ENCODE measurements around the gene LIPH. TPM values are rescaled to one million over a fixed set of nuclear protein-coding genes. Genes with fewer than 3 reads are reported as not detected.
"Not testable (repeated sequence)": the region's sequence is repeated elsewhere in the genome, so short reads cannot be mapped to it uniquely, and the experiment has no call there.

Gene LIPH
- total RNA-seq, 1 donor from 2014 or later = not detected

GRCh38 chr3:185559706-185560090 lies 7.3 kb upstream of the LIPH start:
- Mint-ChIP-seq H3K27ac (ENCODE audit: unreplicated experiment) (no peak overlapping the region), H3K36me3 (ENCODE audit: low read depth) (no peaks in the 10 kb centered on the region), H3K27me3 (ENCODE audit: low read depth) (peaks cover 39% of the 10 kb centered on the region), H3K9me3 (no peaks in the 10 kb centered on the region), H3K4me3 (no peak overlapping the region), H3K4me1 (peaks cover 8% of the 10 kb centered on the region)
- no peak for DNase-seq (ENCODE audit: low read depth, low spot score)
- TF ChIP-seq CTCF (conservative IDR thresholded peaks at IDR 0.05) = no peak

- H3K9me3 Mint-ChIP-seq = no peaks in the 10 kb centered on the region
- no peak overlapping the region for H3K4me3 Mint-ChIP-seq
- H3K27me3 Mint-ChIP-seq (ENCODE audit: low read depth) = peaks cover 38% of the 10 kb centered on the region
- H3K36me3 Mint-ChIP-seq (ENCODE audit: low read depth) = no peaks in the 10 kb centered on the region
- no peak overlapping the region for H3K27ac Mint-ChIP-seq (ENCODE audit: unreplicated experiment)
- DNase-seq (ENCODE audit: low read depth, low spot score) = no peak
- no peak for TF ChIP-seq CTCF (conservative IDR thresholded peaks at IDR 0.05)
- peaks cover 8% of the 10 kb centered on the region for H3K4me1 Mint-ChIP-seq
These were observed 6.0 kb upstream of the LIPH start for GRCh38 chr3:185558395-185558794.

GRCh38 chr3:185556640-185557039 lies 4.3 kb upstream of the LIPH start:
- not testable (repeated sequence) for H3K27ac Mint-ChIP-seq (ENCODE audit: unreplicated experiment); DNase-seq (ENCODE audit: low read depth, low spot score); H3K9me3 Mint-ChIP-seq; H3K4me3 Mint-ChIP-seq; H3K36me3 Mint-ChIP-seq (ENCODE audit: low read depth)
- Mint-ChIP-seq H3K27me3 (ENCODE audit: low read depth) (peaks cover 29% of the 10 kb centered on the region), H3K4me1 (peaks cover 13% of the 10 kb centered on the region)

- no peak overlapping the region for H3K27ac Mint-ChIP-seq (ENCODE audit: unreplicated experiment)
- TF ChIP-seq CTCF (conservative IDR thresholded peaks at IDR 0.05) = no peak
- DNase-seq (ENCODE audit: low read depth, low spot score) = no peak
These were observed 3.5 kb upstream of the LIPH start for GRCh38 chr3:185555860-185556347.

GRCh38 chr3:185555101-185555501 lies 2.7 kb upstream of the LIPH start:
- Mint-ChIP-seq H3K27me3 (ENCODE audit: low read depth) (peaks cover 16% of the 10 kb centered on the region), H3K9me3 (no peaks in the 10 kb centered on the region), H3K36me3 (ENCODE audit: low read depth) (no peaks in the 10 kb centered on the region), H3K4me1 (peaks cover 13% of the 10 kb centered on the region), H3K4me3 (no peak overlapping the region), H3K27ac (ENCODE audit: unreplicated experiment) (no peak overlapping the region)
- DNase-seq (ENCODE audit: low read depth, low spot score) = no peak
- no peak for TF ChIP-seq CTCF (conservative IDR thresholded peaks at IDR 0.05)

More at GRCh38 chr3:185555860-185556347, 3.5 kb upstream of the LIPH start:
- Mint-ChIP-seq H3K9me3 (no peaks in the 10 kb centered on the region), H3K4me1 (peaks cover 13% of the 10 kb centered on the region), H3K36me3 (ENCODE audit: low read depth) (no peaks in the 10 kb centered on the region), H3K27me3 (ENCODE audit: low read depth) (peaks cover 24% of the 10 kb centered on the region), H3K4me3 (no peak overlapping the region)

- Mint-ChIP-seq H3K27ac (ENCODE audit: unreplicated experiment) (no peak overlapping the region), H3K9me3 (no peaks in the 10 kb centered on the region), H3K4me1 (peaks cover 5% of the 10 kb centered on the region), H3K4me3 (no peak overlapping the region), H3K36me3 (ENCODE audit: low read depth) (no peaks in the 10 kb centered on the region), H3K27me3 (ENCODE audit: low read depth) (no peaks in the 10 kb centered on the region)
- TF ChIP-seq CTCF (conservative IDR thresholded peaks at IDR 0.05) = no peak
- DNase-seq (ENCODE audit: low read depth, low spot score) = no peak
These were observed 2.7 kb downstream of the LIPH start for GRCh38 chr3:185549651-185550111.

Measured in neural crest cell (in vitro differentiated cells).